Inferior parietal cortex (tissue), 1 donor: Measurements from ENCODE around the gene DDIAS.
A peak's percentile ranks its signal among the peaks of the same experiment; 100 is the strongest.
"Not testable (repeated sequence)": the region's sequence is repeated elsewhere in the genome, so short reads cannot be mapped to it uniquely, and the experiment has no call there.

Experiments used
- DNase-seq: peaks from one replicate; pipeline ENCODE4 v3.0.0-alpha.2; 2016; ENCODE audit errors: extremely low spot score

The DDIAS gene

DNA sequence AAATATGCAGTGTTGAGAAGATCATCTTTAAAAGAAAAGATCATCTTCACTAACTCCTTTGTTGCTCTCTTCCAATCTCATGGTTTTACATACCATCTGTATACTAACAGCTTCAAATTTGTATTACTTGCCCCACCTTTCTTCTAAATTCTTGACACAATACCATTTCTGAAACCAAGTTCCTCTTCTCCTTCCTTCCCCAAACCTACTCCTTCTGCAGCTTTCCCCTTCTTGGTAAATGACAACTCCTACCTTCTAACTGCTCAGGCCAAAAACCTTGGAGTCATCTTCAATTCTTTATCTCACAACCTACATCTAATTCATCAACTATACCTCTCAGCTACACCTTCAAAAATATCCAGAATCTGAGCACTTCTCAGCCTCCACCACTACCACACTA, 10.6 kb upstream of the DDIAS start:
- DNase-seq = no peak

DNA sequence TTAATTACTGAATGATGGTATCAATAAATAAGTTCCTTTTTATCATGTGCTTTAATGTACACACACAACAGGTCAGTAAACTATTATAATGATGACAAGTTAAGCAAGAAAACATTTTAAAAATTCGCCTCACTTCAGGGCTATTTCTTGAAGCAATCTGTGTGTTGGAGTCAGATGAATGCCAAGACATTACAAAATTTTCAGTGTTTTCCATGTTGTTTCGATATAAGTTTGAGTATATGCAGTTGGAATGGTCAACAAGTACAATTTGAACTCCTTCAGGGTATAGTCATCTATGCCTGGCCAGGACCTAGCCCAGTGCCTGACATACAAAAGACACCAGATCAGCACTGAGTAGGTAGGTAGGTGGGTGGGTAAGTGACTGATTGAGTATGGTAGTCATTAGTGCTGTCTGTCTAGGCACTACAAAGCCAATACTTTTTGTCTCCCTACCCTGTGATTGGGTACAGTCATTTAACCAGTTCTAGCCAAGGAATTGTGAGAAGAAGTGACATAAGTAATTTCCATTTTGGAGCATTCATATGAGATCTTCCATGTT, 8.8 kb upstream of the DDIAS start:
- no peak for DNase-seq

DNA sequence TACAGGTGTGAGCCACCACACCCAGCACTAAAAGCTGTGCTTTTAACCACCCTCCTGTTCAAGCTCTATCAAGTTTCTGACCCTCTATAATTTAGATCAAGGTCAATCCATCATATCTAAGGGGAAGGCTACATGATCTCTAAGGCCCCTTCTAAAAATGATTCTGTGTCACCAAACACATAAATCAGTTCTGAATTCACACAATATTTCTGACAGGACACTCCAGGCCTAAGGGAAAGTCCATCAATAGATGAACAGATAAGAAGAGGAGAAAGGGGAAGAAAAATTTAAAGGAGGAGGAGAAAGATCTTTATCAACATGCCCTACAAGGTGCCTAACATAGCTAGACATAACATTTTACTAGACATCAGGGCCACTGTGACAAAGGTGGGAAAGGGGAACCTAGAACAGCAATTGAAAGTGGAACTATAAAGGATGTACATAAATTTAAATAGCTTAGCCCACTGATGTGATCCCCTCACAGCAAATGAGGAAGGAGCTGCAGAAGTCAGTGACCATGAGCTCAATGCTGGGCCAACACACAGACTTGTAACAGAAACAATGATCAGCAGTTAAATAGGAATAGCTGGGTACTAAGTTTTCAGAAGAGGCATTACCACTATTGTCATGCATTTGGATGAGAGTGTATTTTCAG, 6.0 kb upstream of the DDIAS start:
- no peak for DNase-seq

DNA sequence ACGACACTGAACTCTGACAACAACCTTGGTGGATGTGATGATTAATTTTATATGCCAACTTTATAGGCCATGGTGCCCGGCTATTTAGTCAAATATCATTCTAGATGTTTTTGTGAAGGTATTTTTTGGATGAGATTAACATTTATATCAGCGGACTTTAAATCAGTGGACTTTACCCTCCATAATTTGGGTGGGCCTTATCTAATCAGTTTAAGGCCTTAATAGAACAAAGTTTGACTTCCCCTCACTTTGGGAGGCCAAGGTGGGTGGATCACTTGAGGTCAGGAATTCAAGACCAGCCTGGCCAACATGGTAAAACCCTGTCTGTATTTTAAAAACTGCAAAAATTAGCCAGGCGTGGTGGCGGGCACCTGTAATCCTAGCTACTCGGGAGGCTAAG, 5.4 kb upstream of the DDIAS start:
- DNase-seq = no peak

DNA sequence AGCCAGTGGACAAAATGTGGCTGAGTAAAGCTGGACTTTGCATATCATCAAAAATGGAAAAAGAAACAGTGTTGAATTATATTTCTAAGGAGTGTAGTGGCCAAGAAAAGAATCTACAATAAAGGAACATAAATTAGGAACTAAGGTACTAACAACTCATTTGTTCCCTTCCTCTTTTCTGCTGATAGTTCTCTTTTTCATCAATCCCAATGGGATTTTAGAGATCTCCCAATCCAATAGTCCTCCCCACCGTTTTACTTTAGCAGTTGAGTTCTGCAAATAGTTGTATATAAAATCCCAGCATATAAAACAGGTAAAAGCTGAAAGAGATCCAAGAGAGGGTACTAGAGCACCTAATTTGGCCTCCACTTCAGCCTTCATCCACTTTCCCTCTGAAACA, 3.3 kb upstream of the DDIAS start:
- no peak for DNase-seq

DNA sequence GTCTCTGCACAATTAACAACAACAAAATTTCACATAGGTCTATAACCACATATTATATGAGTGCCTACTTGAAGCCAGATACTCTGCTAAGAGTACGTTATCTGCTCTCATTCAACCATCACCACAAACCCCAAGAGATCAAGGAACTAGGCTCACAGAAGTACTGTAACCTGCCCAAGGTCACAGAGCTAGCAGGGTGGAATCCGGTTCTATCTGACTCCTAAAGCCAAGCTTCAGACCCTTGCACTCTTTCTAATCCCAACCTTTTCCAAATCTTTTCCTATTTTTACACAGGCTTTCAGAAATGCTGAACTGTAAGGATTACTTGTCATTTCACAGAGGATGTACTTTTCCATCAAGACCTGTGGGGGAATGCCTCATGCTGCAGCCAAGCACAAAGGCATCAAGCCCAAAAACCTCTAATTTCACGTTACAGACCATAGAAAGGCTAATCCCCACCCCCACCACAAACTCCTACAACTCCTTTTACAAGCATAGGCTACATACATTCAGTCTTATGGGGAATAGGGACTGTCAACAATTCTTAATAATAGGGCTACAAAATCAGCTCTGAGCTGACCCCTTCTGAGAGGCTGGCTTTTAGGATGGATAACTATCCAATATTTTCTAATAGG, 2.2 kb upstream of the DDIAS start:
- DNase-seq = no peak

DNA sequence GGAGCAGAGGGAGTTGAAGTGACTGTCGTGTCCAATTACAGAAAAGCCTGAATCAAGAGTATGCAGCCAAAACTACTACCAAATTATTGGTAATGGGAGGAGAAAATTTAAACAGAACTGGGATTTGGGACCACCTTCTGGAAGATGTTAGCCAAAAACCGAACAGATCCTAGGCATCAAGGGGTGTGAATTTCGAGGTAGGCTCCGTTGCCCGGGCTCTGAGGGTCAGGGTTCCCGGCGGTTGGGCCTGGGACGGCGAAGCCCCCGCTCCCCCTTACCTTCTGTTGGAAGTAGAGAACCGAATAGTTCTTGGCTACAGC, 1.6 kb upstream of the DDIAS start:
- DNase-seq = no peak

DNA sequence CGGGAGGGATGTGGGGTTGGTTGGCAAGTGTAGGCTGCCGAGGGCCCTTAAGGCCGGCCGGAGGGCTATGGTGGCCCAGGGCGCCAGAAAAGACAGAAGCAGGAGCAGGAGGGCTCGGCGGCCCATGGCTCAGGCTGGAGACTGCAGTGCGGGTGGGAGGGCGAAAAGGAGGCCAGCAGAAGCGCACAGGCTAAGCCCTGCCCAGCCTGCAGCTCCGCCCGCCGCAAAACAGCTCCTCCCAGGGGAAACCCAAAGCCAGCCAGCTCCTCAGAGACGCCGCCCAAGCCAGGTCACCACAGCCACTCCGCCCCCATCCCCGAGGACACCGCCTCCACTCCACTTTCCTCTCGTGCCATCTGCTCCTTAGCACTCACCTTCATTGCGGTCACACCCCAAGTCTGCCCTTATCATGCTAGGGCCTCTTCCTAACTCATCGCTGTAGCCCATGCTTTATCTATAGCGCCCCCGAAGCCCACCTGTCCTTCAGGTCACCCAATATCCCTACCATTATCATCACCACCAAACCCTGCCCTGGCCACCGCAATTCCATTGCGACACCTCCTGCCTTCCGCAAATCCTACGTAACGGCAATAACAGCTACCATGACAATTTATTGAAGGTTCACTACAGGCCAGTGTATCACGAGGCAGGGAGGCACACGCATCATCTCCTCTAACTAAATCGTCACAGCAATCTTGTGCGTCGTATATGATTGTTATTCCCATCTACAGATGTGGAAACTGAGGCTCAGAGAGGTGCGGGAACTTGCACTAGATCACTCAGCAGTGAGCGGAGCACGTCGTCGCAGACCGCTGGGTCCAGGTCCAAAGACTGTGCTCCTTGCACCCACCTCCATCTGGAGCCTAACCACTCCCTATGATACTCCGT, 1.0 kb upstream of the DDIAS start, which contains the start of gene PRCP:
PRCP (minus strand) TSS at position 154 of the 888 bp plus-strand sequence; CDS start at position 126, 28 bp downstream.
- DNase-seq = peak; percentile 72

DNA sequence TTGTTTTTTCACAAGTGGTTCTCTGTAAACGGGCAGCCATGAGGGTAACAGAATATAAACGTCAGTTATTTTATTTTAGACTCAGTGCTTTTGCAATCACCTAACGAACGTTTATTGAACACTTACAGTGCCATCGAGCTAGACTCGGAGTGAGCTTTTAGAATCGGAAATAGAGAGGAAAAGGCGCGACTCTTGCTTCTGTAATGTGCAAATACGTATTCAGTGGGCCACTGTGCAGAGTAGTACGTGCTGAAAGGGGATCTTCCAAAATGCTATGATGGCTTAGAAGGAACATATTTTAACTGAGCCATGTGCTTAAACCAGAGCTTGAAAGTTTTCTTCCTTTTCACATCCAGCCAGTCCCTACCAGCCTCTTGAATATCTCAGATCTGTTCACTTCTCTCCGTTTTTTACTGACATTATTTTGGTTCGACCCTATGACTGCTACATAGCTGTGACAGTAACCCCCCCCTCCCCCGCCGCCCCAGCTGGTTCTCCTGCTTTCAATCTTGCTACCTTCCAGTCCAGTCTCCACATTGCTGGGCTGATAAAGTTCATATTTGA, 468 bp downstream of the DDIAS start:
- no peak for DNase-seq

DNA sequence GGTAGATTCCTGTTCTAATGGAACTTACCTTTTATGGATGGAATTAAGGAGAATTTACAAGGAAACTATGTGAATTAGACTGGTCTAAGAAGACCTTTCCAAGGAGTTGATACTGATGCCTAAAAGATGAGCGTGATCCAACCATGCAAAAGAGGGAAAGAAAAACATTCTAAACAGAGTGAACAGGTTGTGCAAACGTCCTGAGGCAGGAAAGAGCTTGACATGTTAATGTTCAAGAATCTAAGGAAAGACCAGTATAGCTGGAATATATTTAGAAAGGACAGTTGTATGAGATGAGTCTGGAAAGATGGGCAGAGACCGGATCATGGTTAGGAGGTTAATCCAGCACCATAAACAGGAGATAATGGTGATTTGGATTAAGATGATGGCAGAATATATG, 1.3 kb downstream of the DDIAS start:
- no peak for DNase-seq

DNA sequence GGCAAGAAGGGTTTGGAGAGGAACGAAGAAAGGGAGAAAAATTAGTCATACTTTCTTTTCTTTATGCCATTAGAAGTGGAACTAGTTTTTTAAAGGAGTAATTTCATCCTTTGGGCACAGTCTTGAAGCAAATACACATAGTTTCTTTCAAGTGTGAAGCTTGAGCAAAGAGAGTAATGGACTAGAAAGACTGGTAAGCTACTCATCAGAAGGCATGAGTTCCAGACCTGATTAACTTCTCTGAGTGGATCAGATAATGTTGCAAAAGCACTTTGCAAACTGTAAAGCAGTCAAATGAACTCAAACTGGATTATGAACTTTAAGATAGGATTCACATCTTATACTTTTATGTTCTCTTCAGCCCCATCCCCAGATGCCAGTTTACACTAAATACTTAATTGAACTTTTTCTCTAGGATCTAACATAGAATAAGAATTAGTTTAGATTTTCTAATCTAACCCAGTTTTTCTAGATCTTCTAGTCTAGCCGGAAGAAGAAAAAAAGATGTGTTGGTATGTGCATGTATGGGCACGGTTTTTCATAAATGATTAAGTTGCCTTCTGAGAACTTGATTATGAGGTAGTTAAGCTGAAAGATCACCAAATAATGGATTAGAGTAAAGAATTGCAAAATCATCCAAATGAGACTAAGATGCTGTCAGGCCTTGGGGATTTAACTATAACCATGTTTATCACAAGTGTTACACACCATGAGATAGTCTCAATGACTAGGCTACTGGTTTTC, 2.5 kb downstream of the DDIAS start:
- no peak for DNase-seq

DNA sequence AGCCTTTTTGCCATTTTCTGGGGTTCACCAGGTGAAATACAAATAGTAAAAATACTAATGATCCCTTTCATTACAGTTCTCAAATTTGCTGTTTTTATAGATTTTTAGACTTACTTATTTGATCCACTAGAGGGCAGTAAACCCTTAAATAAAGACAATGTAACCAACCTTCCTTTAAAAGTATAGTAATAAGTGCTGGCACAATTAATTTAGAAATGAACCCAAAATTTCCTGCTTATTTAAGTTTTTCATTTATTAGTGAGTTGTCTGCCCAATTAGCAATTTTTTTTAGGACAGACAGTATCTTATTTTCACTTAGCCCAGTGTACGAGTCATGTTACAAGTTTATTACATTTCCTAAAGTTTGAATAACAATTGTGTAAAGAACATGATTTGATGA, 4.7 kb downstream of the DDIAS start:
- peak; percentile 68 for DNase-seq

DNA sequence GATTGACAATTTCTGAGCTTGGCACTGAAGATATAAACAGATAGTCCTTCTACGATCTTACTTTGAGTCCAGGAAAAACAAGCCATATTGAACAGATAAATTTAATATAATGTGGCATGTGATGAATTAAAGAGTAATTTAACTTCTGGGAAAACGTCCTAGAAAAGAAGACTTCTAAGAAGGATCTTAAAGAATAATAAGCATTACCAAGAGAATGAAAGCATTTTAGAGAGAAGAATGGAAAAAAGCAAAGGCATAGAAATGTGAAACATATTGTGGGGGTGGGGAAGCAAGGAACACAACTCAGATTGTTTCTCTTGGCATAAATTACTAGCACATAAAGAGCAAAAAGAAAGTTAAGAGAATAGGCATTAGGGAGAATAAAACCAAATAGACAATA, 5.4 kb downstream of the DDIAS start:
- DNase-seq = no peak

DNA sequence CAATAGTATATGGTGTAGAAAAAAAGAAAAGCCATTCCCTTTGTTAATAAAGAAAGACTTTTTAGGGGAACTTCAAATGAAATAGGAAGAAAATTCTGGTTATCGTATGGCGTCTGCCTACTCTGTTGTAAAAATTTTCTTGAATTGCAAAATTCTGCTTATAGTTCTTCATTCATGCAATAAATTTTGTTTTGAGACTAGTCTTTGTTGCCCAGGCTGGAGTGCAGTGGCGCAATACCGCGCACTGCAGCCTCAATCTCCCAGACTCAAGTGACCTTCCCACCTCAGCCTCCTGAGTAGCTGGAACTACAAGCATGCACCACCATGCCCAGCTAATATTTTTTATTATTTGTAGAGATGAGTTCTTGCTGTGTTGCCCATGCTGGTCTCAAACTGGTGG, 5.8 kb downstream of the DDIAS start:
- DNase-seq = no peak

DNA sequence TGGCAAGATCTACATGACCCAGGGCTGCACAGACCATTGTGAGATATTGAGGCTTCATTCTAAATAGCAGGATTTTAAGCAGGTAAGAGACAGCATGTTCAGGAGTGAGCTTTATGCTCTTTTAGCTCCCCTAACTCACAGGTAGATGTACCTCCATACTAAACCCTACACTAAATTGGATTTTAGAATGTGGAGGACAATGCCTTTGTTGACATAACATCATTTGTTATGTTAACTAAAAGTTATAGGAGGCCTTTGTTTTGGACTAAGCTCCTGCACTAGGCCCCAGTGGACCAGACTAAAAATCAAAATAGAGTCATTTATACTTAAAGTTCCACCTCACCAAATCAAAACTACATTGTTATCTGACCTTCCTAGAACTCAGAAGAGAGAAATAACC, 6.8 kb downstream of the DDIAS start:
- no peak for DNase-seq

DNA sequence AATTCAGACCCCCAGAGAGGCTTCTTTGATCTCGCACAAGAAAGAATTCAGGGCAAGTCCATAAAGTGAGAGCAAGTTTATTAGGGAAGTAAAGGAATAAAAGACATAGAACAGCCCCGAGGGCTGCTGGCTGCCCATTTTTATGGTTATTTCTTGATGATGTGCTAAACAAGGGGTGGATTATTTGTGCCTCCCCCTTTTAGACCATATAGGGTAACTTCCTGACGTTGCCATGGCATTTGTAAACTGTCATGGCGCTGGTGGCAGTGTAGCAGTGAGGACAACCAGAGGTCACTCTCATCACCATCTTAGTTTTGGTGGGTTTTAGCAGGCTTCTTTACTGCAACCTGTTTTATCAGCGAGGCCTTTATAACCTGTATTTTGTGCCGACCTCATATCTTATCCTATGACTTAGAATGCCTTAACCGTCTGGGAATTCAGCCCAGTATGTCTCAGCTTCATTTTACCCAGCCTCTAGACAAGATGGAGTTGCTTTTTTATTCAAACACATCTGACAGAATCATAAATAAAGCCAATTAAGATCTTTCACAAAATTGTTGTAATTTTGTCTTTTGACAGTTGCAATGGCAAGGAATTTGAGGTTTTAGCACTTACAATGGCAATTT, 7.6 kb downstream of the DDIAS start:
- no peak for DNase-seq

DNA sequence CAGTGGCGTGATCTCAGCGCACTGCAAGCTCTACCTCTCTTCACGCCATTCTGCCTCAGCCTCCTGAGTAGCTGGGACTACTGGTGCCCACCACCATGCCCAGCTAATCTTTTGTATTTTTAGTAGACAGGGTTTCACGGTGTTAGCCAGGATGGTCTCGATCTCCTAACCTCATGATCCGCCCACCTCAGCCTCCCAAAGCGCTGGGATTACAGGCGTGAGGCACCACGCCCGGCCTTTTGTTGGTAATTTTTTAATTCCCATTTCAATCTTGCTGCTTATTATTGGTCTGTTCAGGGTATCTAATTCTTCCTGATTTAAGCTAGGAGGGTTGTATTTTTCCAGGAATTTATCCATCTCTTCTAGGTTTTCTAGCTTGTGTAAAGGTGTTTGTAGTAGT, 18.2 kb downstream of the DDIAS start:
- not testable (repeated sequence) for DNase-seq

DNA sequence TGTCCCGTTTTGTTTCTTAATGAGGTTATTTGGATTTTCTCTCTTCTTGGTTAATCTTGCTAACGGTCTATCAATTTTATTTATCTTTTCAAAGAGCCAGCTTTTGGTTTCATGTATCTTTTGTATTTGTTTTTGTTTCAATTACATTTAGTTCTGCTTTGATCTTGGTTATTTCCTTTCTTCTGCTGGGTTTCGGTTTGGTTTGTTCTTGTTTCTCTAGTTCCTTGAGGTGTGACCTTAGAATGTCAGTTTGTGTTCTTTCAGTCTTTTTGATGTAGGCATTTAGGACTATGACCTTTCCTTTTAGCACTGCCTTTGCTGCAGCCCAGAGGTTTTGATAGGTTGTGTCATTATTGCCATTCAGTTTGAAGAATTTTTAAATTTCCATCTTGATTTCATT, 18.7 kb downstream of the DDIAS start:
- DNase-seq = not testable (repeated sequence)

DNA sequence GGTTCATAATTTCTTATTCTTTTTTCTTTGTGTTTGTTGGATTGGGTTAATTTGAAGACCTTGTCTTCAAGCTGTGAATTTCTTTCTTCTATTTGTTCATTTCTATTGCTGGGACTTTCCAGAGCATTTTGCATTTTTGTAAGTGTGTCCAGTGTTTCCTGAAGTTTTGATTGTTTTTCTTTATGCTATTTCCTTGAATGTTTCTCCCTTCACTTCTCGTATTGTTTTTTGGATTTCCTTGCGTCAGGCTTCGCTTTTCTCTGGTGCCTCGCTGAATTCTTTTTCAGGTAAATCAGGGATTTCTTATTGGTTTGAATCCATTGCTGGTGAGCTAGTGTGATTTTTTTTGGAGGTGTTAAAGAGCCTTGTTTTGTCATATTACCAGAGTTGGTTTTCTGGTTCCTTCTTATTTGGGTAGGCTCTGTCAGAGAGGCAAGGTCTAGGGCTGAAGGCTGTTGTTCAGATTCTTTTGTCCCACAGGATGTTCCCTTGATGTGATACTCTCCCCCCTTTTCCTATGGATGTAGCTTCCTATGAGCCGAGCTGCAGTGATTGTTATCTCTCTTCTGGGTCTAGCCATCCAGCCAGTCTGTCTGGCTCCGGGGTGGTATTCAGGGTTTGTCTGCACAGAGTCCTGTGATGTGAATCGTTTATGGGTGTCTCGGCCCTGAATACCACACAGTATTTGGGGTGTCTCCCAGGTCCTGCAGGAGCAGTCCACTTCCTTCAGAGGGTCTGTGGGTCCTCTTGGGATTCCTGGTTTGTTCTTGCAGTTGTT, 21.0 kb downstream of the DDIAS start:
- DNase-seq = not testable (repeated sequence)

DNA sequence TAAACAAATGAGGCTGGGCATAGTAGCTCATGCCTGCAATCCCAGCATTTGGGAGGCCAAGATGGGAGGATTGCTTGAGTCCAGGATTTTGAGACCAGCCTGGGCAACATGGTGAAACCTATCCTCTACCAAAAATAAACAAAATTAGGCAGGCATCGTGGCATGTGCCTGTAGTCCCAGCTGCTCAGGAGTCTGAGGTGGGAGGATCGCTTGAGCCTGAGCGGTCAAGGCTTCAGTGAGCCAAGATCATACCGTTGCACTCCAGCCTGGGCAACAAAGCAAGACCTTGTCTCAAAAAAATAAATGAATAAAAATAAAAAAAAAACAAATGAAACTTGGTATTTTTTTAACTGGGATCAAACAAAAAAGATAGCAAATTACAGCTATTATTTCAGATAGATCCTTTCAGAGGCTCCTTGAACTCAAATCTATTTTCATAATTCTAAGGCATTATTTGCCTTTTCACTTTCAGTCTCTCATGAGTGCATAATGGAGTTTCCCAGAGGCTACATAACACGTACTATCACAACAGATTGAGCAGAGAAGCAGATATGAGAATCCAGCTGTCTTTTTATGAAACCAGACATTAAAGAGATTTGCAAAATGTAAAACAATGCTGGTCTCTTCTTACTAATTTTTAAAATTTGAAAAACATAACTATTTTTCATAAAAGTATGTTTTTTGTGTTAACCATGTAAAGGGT, 23.1 kb downstream of the DDIAS start:
- DNase-seq = no peak
